Measurements from ENCODE around the gene HDDC2.
A peak's percentile ranks its signal among the peaks of the same experiment; 100 is the strongest.

Gene HDDC2

DNA sequence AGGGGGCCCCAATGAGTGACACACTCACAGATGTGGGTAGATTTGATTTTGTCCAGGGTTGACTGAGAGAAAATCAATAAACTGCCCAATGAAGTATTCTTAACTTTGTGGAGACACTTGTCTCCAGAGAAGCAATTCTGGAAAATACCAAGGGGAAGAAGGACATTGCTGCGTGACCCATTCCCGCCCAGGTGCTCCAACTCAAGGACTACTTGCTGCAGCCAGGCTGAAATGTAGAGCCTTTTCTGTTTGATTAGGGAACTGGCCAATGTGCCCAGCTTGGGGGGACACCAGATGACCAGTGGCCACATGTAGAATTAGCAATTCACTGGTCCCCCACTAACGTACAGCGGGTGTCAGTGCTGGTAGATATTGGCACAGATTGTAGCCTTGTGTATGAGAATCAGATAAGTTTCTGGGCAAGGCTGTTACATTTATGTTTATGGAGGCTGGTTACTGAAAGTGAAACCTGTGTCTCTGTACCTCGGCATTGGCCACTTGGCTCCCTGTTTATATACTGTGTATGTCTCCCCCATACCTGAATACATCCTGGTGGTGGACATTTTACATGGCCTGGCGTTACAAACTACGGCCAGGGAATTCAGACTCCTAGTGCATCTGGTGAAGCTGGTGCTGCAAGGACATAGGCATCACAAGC, 32.3 kb downstream of the HDDC2 start:
- DNase-seq (ENCODE audit: low spot score): no peak

DNA sequence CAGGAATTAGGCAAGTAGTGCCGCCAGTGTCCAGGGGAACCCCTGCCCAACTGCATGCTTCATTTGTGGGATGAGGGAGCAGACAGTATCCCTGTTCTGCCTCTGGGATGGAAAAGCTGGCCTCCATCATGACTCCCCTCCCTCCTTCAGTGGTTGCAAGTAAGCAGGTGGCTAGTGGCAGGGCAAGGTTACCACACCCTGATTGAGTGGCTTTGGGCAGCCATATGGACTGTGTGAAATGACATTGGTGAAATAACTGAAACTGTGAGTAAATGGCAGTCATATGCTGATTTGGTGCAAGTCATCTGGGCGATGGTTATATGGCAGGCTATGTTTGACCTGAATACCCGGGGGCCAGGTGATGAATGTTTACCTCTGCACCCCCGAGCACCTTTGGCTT, 33.0 kb downstream of the HDDC2 start:
- no peak for DNase-seq (ENCODE audit: low spot score)

DNA sequence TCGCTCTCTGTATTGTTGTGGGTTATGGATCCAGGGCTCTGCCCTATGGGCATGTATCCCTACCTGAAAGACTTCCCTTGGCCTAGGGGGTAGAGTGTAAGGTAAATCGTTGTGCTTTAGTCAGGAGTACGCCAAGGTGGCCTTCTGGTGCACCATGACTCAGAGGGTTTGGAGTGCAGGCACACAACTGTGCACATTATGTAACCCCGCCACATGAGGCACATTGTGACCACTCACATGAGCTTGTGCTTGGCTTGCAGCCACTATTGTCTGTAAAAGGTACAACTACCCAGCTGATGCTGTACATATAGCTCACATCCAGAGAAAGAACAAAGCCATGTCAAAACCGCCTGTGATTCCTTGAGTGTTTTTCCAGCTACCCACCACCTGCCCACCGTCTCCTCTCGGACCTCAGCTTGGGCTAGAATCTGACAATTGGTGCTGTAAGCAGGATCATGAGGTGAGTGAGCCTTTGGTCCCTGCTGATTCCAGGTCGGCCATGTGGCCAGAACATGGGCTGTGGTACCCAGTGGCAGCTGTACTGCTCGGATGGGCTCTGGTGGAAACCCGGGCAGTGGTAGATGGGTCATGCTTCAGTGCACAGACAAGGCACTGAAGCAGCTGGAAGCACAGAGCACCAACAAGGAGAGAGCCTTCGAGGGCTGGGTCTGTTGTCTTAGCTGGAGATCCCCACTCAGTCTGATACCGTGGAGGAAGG, 33.8 kb downstream of the HDDC2 start:
- no peak for DNase-seq (ENCODE audit: low spot score)

DNA sequence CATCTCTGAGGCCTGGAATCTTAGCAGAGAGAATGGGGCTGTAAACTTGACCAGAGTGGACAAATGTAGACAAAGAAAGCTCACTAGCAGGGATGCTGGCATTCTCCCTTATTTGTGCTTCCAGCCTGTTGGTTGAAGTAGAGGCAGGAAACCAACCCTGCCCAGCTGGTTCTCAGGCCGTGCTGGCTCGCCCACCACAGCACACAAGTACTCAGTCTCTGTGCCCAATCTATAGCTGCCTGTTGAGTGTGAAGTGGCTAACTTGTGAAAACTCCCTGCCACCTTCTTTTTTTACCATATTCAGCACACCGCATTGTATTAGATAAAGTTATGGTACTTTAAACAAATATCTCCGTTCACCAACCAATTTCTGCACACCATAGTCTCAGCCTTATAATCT, 37.3 kb downstream of the HDDC2 start:
- no peak for DNase-seq (ENCODE audit: low spot score)

DNA sequence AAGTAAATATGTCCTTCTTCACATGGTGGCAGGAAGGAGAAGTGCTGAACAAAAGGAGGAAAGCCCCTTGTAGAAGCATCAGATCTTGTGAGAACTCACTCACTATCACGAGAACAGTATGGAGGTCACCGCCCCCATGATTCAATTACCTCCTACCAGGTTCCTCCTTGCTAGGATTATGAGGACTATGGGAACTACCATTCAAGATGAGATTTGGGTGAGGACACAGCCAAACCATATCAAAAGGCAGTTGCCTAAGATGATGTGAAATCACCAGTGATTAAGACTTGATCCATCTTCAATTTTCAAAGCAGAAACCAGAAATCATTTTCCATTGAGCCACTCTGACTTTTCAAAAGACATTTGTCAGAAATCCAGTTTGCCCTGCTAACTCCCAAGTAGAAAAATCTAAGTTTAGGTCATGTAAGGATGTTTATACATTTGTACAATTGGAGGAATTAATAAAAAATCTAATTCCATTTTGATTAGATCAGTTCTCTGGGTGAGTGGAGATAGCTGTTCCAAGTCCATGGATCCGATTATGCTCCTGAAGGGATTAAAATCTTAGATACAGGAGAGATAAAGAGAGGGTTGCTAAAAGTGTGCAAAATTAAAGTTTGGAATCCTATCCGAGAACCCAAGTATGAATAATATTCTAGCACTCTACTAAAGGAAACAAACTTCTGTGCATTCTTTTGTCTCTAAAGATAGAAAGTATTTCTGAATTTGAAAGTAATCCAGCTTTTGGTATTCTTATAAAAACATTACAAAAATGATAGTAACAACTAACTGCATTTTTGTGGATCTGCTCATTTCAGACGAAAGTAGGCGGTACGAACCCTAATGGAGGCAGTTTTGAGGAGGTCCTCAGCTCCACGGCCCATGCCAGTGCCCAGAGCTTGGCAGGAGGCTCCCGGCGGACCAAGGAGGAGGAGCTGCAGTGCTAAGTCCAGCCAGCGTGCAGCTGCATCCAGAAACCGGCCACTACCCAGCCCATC, 39.5 kb downstream of the HDDC2 start:
- peak; percentile 81 for DNase-seq (ENCODE audit: low spot score)

DNA sequence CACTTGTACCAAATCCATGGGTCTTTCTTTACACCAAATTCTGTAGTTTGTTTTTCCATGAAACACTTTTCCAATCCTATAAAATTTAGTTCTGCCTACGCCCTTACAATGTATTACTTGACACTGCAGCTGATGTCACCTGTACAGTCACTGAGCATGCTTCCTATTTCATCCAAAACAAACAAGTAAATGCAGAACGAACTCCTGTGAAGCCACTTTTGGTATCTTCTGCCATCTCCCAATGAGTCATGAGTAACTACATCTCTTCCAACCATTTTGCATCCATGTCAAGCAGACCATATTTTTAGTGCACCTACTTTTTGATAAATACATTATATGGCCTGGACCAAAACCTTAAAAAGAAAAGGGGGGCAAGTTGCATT, 42.4 kb downstream of the HDDC2 start:
- no peak for DNase-seq (ENCODE audit: low spot score)

DNA sequence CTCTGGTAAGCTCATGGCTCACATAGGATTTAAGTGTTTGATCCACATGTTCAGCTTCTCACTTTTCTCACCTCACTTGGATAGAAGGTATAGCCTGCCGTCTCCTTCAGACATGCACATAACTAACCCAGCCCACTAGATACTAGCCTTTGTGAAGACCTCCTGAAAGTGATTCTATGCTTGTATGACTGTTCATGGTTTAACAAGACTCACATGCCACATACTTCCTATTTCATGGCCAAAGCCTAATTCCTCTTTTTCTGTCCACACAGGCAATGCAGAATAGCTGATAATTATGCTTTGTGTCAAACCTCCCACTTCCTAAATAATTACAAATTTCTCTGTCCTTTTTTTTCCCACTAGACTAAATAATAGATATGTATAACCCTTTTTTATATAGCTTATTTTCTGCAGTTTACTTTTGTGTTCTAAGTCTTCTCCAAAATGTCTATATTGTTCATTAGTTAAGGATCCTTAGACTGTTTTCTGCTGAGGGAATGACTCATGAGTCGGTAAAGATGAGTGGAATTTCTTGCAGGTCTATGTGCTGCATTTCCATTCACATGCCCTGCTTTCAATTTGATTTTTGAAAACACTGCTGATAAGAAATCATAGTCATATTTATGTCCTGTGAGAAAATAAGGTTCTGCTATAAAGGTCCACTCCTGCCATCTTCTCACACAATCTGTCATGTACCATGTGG, 43.0 kb downstream of the HDDC2 start:
- no peak for DNase-seq (ENCODE audit: low spot score)

DNA sequence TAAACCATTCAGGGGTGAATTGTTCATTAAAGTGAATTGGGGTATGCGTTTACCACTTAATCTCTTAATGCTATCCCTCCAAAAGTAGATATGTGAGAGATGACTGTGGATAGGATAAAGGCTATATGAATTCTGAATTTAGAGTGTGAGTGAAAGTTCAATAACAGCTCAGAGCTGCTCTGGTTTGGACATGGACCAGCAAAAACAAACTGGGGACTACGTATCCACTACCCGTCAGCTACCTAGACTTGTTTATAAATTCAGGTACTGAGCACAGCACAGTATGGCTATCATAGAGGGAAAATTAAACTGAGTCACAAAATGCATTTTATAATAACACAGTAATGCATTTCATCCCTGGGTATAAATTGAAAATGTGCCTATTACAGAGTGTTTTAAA, 44.4 kb downstream of the HDDC2 start:
- no peak for DNase-seq (ENCODE audit: low spot score)

DNA sequence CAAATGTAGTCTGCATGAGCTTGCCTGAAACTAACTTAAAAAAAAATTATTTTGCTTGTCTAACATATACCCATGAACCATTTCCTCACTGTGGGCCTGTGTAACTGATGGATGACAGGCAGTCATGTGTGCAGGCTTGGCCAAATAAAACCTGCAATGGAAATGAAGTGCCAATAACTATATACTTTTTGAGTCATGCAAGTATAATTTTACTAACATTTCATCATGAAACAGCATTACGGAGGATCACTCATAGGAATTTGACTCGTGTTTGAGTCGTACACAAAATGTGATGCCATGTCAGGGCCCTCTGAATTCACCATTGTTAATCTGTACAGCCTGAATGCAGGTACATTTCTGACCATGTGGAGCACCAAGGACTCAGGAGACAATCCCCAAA, 46.6 kb downstream of the HDDC2 start:
- DNase-seq (ENCODE audit: low spot score): no peak

DNA sequence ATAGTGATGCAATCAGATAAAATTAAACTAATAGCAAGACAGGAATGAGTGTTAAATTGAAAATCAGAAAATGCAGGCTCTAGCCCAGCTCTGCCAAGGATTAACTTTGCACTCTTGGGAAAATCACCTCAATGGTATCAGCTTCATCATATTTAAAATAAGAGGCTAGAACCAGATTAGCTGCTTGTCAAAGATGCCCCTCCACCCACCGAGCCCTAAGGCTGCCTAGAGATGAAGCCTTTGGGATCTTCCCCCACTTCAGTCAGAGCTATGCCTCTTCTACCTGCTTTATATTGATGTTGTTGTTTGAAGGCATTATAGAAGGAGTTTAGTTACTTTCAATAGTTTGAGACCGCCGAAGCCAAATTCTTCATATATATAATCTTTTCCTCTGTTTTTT, 47.4 kb downstream of the HDDC2 start:
- DNase-seq (ENCODE audit: low spot score): no peak

DNA sequence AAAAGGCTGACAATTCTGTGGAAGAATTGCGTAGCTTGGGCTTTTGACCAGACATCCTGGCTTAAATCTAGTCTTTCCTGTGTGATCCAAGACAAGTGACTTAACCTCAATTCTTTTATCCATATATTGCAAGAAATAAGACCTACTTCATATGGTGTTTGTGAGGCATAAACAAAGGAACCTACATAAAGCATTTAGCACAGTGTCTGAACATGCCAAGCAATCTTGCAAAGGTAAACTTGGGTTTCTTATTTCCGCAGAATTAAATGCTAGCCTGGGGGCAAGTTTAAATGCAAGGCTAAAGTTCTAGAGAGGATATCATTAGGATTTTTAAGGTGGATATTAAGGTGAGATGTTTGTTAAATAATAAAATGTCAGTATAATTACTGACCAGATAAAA, 47.9 kb downstream of the HDDC2 start:
- no peak for DNase-seq (ENCODE audit: low spot score)

DNA sequence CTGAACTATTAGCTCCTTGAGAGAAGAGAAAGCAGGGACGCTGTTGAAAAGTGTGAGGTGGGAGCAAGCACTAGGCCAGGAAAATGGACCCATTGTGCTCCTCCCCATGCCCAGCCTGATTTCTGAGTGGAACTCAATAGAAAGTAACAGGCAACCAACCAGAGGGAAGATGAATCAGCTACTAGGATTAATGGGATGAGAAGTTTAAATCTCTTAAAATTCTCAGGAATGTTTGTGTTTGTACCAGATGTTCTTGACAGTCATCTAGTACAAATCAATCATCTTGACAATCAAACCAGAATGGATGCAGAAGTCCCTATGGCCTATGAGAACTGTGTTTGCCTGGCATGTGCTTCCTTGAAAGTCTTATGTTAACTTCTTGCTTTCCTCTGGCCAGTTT, 48.9 kb downstream of the HDDC2 start:
- peak; percentile 31 for DNase-seq (ENCODE audit: low spot score)

DNA sequence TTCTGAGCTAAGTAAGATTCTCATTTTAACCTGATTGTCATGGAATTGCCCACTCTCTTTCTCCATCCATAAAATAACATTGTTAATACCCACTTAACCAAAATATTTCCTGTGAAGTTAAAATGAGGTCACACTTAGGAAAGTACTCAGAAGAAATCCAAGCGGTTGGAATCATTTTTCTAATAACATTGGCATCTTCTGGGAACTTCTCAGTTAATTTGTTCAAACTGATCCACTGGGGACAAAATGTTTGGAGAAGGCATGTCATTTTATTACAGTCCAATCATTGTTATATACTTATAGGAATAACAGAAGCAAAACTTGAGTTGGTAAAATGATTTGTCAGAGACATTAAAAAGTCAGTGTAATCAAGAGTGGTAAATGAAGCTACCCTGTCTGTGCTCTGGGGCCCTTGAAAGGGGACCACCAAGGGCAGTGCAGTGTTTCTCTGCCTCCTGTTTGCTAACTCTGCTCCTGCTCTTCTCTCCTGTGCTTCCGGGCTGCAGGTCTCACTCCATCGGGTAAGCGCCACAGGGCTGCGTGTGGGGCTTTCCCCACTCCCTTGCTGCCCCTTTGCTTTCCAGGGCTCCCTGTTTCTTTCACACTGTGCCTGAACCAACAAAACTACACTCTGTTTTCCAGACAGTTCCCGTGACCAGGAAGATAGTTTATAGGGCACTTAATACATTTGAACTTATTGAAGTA, 50.1 kb downstream of the HDDC2 start:
- no peak for DNase-seq (ENCODE audit: low spot score)

DNA sequence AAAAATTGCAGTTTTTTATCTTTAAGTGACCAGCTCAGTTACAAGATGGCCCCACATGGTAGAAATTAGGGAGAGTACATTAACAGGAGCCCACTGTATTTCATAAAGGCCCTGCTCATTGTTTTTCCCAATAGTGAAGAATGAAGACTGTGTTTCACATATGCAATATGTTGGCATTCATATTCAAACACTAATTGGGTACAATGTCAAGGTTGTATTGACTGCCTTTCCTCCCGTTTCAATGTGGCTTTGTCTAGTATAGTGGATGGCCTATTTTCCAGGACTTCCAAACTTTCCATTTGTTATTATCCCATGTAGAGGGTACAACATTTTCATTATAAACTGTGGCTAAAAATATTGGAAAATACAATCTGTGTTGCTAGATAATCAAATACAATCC, 51.3 kb downstream of the HDDC2 start:
- DNase-seq (ENCODE audit: low spot score): no peak

DNA sequence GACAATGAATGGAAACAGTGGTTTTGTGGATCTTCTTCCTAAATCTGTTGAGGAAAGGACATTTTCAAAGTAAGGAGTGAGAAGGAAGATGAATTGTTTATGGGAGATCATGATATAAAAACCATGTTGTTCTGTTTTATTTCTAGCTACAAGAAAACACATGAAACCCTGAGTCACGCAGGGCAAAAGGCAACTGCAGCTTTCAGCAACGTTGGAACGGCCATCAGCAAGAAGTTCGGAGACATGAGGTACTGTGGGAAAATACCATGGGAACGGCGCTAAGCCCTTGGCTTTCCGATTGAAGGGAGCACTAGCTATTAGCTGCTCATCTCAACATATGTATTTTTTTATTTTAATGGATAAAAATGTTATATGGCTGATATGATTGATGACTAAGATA, 53.6 kb downstream of the HDDC2 start:
- no peak for DNase-seq (ENCODE audit: low spot score)

DNA sequence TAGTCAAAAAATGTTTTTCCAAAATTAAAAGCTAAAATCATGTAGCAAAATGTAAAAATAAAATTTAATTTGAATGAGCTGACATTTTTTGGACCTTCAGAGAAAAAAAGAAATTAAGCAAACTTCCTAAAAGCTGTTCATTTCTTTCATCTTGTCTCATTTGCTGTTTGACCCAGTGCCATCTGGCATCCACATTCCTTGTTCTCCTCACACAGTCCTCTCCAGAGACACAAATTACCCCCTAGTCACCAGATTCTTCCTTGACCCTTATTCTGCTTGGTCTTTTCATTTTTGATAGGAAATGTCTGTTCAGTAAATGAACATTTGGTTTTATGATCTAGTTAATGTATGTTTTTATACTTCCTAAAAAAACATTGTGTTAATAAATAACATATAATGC, 55.2 kb downstream of the HDDC2 start:
- no peak for DNase-seq (ENCODE audit: low spot score)

DNA sequence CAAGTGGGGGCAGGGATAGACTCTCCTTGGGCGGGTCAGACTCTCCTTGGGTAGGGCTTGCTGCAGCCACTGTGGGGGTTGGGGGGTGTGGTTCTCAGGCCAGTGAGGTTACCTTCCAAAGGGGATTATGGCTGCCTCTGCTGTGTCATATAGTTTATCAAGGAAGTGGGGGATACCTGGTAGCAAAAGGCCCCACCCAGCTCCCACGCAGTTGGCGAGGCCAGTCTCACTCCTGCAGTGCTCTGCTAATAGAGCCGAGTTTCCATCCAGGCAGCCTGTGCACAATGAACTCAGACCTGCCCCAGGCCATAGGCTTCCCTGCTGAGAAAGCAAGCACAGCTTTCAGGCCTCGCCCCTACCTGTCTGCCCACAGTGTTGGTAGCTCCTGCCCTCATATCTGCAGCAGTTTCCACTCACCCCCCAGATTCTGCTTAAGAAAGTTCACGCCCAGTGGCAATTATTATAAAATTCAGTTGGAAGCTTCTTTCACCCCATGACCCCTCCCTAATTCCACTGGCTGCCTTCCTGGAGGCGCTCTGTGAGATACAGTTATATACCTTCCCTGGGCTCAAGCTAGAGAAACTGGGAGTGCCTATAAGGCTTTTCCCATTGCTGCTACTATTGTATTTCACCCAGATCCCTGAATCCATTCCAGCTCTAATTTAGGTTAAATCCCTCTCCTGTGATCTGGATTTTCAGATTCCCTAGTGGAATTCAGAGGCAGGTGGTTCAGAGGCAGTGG, 56.1 kb downstream of the HDDC2 start:
- no peak for DNase-seq (ENCODE audit: low spot score)

DNA sequence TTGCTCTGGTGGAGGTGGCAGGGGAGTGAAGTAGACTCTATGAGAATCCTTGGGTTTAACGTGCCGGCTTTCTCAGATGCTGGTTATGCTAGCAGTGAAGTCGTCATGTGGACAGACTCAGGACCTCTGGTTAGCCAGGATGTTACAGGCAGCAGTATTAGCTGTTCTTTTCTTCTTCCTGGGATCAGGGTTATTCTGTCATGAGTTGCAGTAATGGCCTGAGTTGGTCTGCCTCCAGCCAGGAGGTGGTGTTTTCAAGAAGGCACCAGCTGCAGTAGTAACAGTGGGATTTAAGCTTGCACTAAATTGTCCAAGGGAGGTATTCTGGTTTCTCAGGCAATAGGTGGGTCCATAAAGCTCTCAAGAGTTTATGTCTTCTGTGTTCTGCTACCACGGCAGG, 56.7 kb downstream of the HDDC2 start:
- no peak for DNase-seq (ENCODE audit: low spot score)

DNA sequence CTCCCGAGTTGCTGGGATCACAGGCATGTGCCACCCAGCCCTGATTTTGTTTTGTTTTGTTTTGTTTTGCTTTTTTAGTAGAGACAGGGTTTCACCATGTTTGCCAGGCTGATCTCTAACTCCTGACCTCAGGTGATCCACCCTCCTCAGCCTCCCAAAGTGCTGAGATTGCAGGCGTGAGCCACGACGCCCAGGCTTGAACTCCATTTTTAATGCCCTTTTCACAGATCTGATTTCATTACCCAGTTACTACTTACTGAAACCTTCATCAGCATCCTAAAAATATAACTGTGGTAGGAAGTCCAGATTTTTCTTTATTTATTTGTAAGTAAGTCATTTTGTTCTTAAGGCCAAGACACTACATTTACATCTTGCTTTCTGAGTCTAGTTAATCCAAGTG, 64.0 kb downstream of the HDDC2 start:
- no peak for DNase-seq (ENCODE audit: low spot score)

DNA sequence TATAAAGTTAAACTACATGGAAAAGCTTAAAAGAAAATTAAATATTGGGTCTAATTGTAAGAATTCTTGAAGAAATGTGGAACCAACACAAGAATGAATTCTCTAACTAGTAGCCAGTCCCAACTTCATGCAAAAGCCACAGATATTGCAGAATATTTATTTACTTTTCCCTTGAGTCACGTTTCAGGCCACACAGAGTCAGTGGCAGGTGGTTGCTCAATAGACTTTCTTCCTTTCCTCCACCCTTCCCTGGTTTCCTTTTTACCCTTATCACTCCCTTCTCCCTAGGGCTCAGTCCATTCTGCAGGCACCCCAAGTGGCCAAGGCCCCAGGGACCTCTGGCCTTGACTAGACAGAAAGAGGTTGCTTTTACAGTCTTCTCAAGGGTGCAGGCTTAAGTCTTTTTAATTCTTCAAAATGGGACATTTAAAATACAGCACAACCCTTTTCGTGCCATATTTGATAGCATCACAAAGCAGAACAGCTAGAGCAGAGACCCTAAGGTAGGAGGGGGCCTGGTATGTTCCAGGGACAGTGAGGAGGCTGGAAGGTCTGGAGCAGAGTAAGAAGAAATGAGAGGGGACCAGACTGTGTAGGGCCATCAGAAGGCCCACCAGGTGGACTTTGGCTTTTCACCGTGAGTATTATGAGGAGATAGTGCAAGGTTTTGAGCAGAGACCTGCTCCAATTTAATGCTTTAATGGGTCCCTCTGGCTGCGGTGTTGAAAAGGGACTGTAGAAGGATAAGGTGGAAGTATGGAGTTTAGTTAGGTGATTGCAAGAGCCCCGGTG, 65.0 kb downstream of the HDDC2 start:
- DNase-seq (ENCODE audit: low spot score): peak; percentile 56

All from GM03348 (cell line).